GM18909 (cell line): ENCODE results near the gene UPF2.
"Not testable (repeated sequence)": the region's sequence is repeated elsewhere in the genome, so short reads cannot be mapped to it uniquely, and the experiment has no call there.

Experiments
- ATAC-seq: cut with Tn5 transposase; IDR thresholded peaks from one replicate; pipeline ENCODE4 v1.9.1; 2021; ENCODE audit warnings: mild to moderate bottlenecking; ENCODE audit not compliant: unreplicated experiment, poor library complexity

UPF2 gene

GRCh38 chr10:12048547-12048946 is 5.9 kb upstream of the UPF2 start:
- ATAC-seq, result no peak

DNA sequence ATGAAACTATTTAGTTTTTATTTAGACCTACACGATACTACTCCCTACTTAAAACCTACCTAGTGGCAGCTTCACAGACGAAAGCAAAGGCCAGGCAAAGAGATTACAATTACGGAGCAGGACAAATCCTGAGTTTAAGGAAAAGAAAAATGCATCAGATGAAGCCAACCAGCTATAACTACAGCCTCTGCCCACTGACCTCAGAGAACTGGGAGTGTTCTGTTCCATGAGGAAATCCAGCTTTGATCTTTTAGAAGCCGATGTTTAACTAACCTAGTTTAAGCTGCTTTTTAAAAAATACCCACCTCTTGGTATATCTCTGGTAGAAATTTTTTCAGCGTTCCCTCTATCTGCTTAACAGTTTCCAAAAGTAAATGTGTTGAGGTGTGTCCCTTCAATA is 3.0 kb upstream of the UPF2 start:
- no peak for ATAC-seq

DNA sequence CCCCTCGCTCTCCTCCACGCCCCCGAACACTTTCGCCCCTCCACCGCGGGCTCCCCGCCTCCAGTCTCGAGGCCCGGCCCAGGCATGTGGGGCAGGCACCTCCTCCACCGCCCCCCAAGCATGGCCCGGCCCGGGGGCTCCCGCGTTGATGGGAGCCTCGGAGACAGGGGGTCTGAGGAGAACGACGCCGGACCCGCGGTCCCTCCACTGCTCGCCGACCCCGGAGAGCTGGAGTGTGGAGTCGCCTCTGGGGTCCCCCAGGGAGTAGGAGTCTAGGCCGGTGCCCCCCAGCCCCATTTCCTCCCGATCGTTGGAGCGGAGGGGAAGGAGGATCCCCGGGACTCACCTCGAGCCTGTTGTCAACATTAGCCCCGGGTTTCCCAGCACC is 206 bp downstream of the UPF2 start:
- peak; percentile 21 for ATAC-seq

GRCh38 chr10:12041766-12042408 is 722 bp downstream of the UPF2 start:
- no peak for ATAC-seq

GRCh38 chr10:12036073-12036655 is 6.4 kb downstream of the UPF2 start:
- ATAC-seq, result no peak

- ATAC-seq, result no peak
Observed at GRCh38 chr10:12031404-12031803, 11.2 kb downstream of the UPF2 start.

DNA sequence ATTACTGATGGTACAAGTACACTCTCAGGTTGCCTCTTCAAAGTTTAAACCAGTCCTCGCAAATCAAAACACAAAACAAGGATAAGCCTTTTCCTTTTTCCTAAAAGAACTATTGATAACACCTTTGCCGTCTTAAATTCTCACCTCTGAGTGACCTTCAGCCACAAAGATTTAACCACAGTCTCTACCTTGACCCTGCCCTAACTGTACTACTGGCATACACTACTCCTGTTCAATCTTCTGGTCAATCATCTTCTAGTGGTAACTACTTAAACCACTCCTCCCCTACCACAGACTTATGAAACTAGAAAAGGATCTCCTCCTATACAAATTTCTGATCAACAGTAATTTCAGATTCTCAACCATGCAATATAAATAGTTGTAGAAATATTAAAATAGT is 15.1 kb downstream of the UPF2 start:
- peak; percentile 98 for ATAC-seq

DNA sequence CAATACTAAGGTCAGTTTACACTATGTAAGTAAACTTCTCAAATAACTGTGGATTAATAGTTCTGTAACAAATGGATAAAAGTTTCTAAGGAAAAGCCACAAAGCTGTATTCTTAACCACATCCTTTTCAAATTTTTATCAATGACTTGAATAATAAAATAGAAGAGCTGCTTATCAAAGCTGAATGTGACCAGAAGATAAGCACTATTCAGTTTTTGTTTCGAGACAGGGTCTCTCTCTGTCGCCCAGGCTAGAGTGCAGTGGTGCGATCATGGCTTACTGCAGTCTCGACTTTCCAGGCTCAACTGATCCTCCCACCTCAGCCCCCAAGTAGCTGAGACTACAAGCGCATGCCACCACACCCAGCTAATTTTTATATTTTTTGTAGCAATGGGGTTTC is 17.0 kb downstream of the UPF2 start:
- ATAC-seq, result no peak

DNA sequence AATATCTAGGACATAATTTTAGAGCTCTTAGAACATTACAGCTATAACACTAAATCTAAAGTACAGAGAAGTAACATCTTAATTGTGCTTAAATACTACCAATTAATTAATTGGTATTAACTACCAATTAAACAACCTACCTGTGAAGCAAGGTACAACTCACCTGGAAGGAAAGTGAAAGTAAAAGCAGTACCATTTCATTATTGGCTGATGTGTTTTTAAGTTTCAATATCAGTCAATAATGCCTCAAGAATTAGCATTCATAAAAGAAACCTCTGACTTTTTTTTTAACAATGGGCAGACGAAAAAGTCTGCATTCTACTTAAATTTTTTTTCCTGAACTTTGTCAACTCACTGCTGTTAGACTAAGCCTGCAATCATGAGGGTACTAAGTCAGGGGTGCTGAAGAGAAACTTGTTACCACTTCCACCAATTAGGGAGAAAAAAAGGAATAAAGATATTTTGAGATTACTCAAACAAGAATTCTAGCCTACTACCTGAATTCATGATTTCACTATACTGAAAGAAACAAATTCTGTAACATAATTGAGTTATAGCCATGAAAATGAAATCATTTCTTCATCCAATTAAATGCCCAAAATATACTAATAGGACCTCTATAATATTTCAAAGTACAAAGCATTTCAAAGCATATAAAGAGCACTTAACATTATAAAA is 19.9 kb downstream of the UPF2 start:
- ATAC-seq, result no peak

- no peak for ATAC-seq
Observed at GRCh38 chr10:12020574-12020973, 22.0 kb downstream of the UPF2 start.

DNA sequence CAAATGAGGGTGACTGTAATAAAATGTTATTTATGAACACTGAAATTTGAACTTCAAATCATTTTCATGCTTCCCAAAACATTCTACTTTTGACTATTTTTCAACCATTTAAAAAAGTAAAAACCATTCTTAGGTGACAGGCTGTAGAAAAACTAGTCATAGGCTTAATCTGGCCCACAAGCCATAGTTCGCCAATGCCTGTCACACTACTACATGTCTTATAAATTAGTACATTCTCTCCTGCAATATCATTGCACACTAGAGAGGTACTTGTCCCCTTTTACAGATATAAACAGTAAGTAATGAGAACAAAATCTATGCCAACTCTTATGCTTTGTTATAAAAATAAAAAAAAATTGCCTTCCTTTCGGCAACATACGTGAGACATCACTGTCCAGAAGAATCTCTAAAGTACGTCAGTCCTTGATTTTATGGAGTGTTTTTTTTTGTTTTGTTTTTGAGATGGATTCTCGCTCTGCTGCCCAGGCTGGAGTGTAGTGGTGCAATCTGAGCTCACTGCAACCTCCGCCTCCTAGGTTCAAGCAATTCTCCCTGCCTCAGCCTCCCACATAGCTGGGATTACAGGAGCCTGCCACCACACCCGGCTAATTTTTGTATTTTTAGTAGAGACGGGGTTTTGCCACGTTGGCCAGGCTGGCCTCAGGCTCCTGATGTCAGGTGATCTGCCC is 23.2 kb downstream of the UPF2 start:
- no peak for ATAC-seq

DNA sequence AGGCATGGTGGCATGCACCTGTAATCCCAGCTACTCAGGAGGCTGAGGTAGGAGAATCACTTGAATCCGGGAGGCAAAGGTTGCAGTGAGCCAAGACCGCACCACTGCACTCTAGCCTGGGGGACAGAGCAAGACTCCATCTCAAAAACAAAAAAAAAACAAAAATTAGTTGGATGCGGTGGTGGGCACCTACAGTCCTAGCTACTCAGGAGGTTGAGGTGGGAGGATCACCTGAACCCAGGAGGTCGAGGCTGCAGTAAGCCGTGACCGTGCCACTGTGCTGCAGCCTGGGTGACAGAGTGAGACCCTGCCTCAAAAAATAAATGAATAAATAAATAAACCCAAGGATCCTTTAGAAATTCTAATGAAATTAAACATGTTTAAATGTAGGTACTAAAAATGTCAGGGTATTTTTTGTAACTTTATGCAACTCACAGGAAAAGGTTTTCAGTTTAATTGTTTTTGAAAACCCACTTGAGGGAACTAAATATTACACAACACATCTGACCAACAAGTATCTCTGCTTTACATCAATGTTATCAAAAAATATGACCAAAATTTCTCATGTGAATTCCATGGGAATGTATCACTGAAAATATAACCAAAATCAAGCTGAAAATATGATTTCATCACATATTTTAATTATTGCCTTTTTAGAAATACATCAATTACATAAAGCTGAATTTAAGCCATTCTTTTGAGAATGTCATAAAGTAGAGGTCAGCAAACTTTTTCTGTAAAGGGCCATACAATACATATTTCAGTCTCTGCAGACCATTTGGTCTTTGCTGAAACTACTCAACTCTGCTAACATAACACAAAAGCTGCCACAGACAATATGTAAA is 23.9 kb downstream of the UPF2 start:
- no peak for ATAC-seq

GRCh38 chr10:12013926-12014325 is 28.7 kb downstream of the UPF2 start:
- no peak for ATAC-seq

GRCh38 chr10:12013391-12013790 is 29.2 kb downstream of the UPF2 start:
- not testable (repeated sequence) for ATAC-seq

DNA sequence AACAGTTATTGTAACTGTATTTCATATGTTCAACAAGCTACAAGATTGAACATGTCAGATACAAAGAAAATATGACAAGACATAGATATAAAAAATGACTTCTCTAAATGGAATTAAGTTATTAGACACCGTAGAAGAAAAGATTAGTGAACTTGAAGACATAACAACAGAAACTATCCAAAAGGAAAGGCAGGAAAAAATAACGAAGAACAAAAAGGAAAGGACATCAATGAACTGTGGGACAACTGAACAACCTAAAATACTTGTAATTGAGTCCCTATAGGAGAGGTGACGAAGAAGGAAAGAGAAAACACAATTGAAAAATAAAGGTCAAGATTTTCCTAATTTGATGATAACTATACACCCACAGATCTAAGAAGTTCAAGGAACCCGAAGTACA is 32.3 kb downstream of the UPF2 start:
- no peak for ATAC-seq

DNA sequence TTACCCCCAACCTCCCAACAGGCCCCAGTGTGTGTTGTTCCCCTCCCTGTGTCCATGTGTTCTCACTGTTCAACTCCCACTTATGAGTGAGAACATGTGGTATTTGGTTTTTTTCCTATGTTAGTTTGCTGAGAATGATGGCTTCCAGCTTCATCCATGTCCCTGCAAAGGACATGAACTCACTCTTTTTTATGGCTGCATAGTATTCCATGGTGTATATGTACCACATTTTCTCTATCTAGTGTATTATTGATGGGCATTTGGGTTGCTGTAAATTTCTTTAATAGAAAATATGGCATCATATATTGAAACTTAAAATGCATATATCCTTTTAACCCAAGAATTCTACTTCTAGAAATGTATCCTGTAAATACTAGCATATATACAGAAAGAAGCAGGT is 33.8 kb downstream of the UPF2 start:
- ATAC-seq, result not testable (repeated sequence)

GRCh38 chr10:12006671-12007070 is 35.9 kb downstream of the UPF2 start:
- no peak for ATAC-seq

- ATAC-seq, result peak; percentile 74
Observed at GRCh38 chr10:11993834-11994468, 48.7 kb downstream of the UPF2 start.

GRCh38 chr10:11988924-11989323 is 53.7 kb downstream of the UPF2 start:
- no peak for ATAC-seq
